ENCODE data around the gene KRTAP4-6.
"Not testable (repeated sequence)": the region's sequence is repeated elsewhere in the genome, so short reads cannot be mapped to it uniquely, and the experiment has no call there.

Gene KRTAP4-6

DNA sequence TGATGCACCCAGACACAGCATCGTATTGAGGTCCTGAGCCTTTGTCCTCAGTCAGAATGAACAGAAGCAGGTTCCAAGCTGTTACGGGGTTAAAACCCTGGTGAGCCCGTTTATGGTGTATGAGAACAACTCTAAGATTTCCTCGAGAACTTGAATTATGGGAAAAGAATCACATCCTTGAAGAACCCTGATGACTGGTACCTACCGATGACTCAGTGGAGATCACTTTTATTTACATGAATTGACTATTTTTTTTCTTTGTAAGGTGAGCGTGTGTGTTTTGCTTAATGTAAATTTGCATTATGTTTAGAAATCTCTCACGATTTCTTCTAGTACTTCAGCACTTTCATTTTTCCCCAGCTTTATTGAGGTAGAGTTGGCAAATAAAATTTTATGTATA lies 23.5 kb upstream of the KRTAP4-6 start:
- Histone ChIP-seq H3K4ac (ENCODE audit: low read depth, low read length) (no peak overlapping the region), H3K4me2 (ENCODE audit: low read length) (no peak overlapping the region), H3K9me3 (ENCODE audit: insufficient read depth, low read depth, low read length) (no peaks in the 10 kb centered on the region), H3K36me3 (ENCODE audit: control insufficient read depth in 1 of 2, insufficient read depth in 2 of 2, low read length in 2 of 2) (no peaks in the 10 kb centered on the region), H4K91ac (ENCODE audit: low read depth, low read length) (no peak overlapping the region), H4K8ac (ENCODE audit: low read depth, low read length) (no peak overlapping the region), H2AFZ (ENCODE audit: insufficient read depth, low read length, poor library complexity) (no peak overlapping the region), H4K12ac (ENCODE audit: low read depth, low read length) (no peak overlapping the region), H3K18ac (ENCODE audit: low read length) (no peak overlapping the region), H3K4me3 (ENCODE audit: low read depth, low read length) (no peak overlapping the region), H3K23ac (ENCODE audit: low read length) (no peak overlapping the region), H3K79me2 (ENCODE audit: control insufficient read depth, insufficient read depth, low read length, poor library complexity) (no peaks in the 10 kb centered on the region), H3K27me3 (ENCODE audit: insufficient read depth, low read length) (no peaks in the 10 kb centered on the region), H3K14ac (ENCODE audit: low read length) (no peak overlapping the region), H3K4me1 (ENCODE audit: control insufficient read depth in 1 of 2, insufficient read depth in 2 of 2, low read length in 2 of 2) (no peaks in the 10 kb centered on the region), H3K27ac (ENCODE audit: low read depth, low read length) (no peak overlapping the region), H2BK120ac (ENCODE audit: insufficient read depth, low read length, poor library complexity) (no peak overlapping the region), H2AK5ac (ENCODE audit: low read length) (no peak overlapping the region), H2BK12ac (ENCODE audit: low read length) (no peak overlapping the region), H3K79me1 (ENCODE audit: low read length) (no peaks in the 10 kb centered on the region), H3K9ac (ENCODE audit: low read length) (no peak overlapping the region), H2BK5ac (ENCODE audit: low read depth, low read length, poor library complexity) (no peak overlapping the region)
- no CpG with 5 or more reads among the region's 7 CpGs for WGBS (ENCODE audit: extremely low coverage, insufficient coverage, insufficient read length)
- DNase-seq, result no peak

- H3K9me3 ChIP-seq (ENCODE audit: insufficient read depth, low read depth, low read length), result no peaks in the 10 kb centered on the region
- no peak within 1 kb of the TSS for H4K12ac ChIP-seq (ENCODE audit: low read depth, low read length)
- no peaks in the 10 kb centered on the region for H3K79me2 ChIP-seq (ENCODE audit: control insufficient read depth, insufficient read depth, low read length, poor library complexity)
- H2BK120ac ChIP-seq (ENCODE audit: insufficient read depth, low read length, poor library complexity), result no peak within 1 kb of the TSS
- H3K36me3 ChIP-seq (ENCODE audit: control insufficient read depth in 1 of 2, insufficient read depth in 2 of 2, low read length in 2 of 2), result no peaks in the 10 kb centered on the region
- H3K4me2 ChIP-seq (ENCODE audit: low read length), result no peak within 1 kb of the TSS
- no peak within 1 kb of the TSS for H3K23ac ChIP-seq (ENCODE audit: low read length)
- no peak within 1 kb of the TSS for H4K8ac ChIP-seq (ENCODE audit: low read depth, low read length)
- H3K4me1 ChIP-seq (ENCODE audit: control insufficient read depth in 1 of 2, insufficient read depth in 2 of 2, low read length in 2 of 2), result no peaks in the 10 kb centered on the region
- H3K4me3 ChIP-seq (ENCODE audit: low read depth, low read length), result no peak within 1 kb of the TSS
- H2BK5ac ChIP-seq (ENCODE audit: low read depth, low read length, poor library complexity), result no peak within 1 kb of the TSS
- H3K27ac ChIP-seq (ENCODE audit: low read depth, low read length), result no peak within 1 kb of the TSS
- H2AFZ ChIP-seq (ENCODE audit: insufficient read depth, low read length, poor library complexity), result no peak within 1 kb of the TSS
- WGBS (ENCODE audit: extremely low coverage, insufficient coverage, insufficient read length), result no CpG with 5 or more reads among the region's 1 CpG
- H2BK12ac ChIP-seq (ENCODE audit: low read length), result no peak within 1 kb of the TSS
- no peak within 1 kb of the TSS for H3K14ac ChIP-seq (ENCODE audit: low read length)
- no peak for DNase-seq
- H3K9ac ChIP-seq (ENCODE audit: low read length), result no peak within 1 kb of the TSS
- no peaks in the 10 kb centered on the region for H3K27me3 ChIP-seq (ENCODE audit: insufficient read depth, low read length)
- no peak within 1 kb of the TSS for H3K4ac ChIP-seq (ENCODE audit: low read depth, low read length)
- no peak within 1 kb of the TSS for H3K18ac ChIP-seq (ENCODE audit: low read length)
- no peak within 1 kb of the TSS for H2AK5ac ChIP-seq (ENCODE audit: low read length)
- no peaks in the 10 kb centered on the region for H3K79me1 ChIP-seq (ENCODE audit: low read length)
- H4K91ac ChIP-seq (ENCODE audit: low read depth, low read length), result no peak within 1 kb of the TSS
Observed at GRCh38 chr17:41160648-41161047, 20.3 kb upstream of the KRTAP4-6 start, which contains the start of gene KRTAP4-4. TSS of gene KRTAP4-4 (minus strand) at chr17:41160748. CDS start at chr17:41160691, 57 bp downstream.

GRCh38 chr17:41160190-41160589 lies 19.8 kb upstream of the KRTAP4-6 start:
- not testable (repeated sequence) for H3K9me3 ChIP-seq (ENCODE audit: insufficient read depth, low read depth, low read length); H3K18ac ChIP-seq (ENCODE audit: low read length); H3K4ac ChIP-seq (ENCODE audit: low read depth, low read length); H4K12ac ChIP-seq (ENCODE audit: low read depth, low read length); H3K4me2 ChIP-seq (ENCODE audit: low read length); H3K23ac ChIP-seq (ENCODE audit: low read length); H2AFZ ChIP-seq (ENCODE audit: insufficient read depth, low read length, poor library complexity); DNase-seq; H3K79me2 ChIP-seq (ENCODE audit: control insufficient read depth, insufficient read depth, low read length, poor library complexity); H2BK5ac ChIP-seq (ENCODE audit: low read depth, low read length, poor library complexity); H3K79me1 ChIP-seq (ENCODE audit: low read length); H3K27ac ChIP-seq (ENCODE audit: low read depth, low read length); H2BK12ac ChIP-seq (ENCODE audit: low read length); H3K14ac ChIP-seq (ENCODE audit: low read length); H2AK5ac ChIP-seq (ENCODE audit: low read length); H3K4me3 ChIP-seq (ENCODE audit: low read depth, low read length); H2BK120ac ChIP-seq (ENCODE audit: insufficient read depth, low read length, poor library complexity); H3K27me3 ChIP-seq (ENCODE audit: insufficient read depth, low read length); H4K8ac ChIP-seq (ENCODE audit: low read depth, low read length); H3K9ac ChIP-seq (ENCODE audit: low read length); H3K4me1 ChIP-seq (ENCODE audit: control insufficient read depth in 1 of 2, insufficient read depth in 2 of 2, low read length in 2 of 2); H4K91ac ChIP-seq (ENCODE audit: low read depth, low read length); H3K36me3 ChIP-seq (ENCODE audit: control insufficient read depth in 1 of 2, insufficient read depth in 2 of 2, low read length in 2 of 2)
- no CpG with 5 or more reads among the region's 3 CpGs for WGBS (ENCODE audit: extremely low coverage, insufficient coverage, insufficient read length)

- Histone ChIP-seq H3K4me3 (ENCODE audit: low read depth, low read length) (no peak overlapping the region), H3K14ac (ENCODE audit: low read length) (no peak overlapping the region), H3K9ac (ENCODE audit: low read length) (no peak overlapping the region), H3K18ac (ENCODE audit: low read length) (no peak overlapping the region), H3K27me3 (ENCODE audit: insufficient read depth, low read length) (no peaks in the 10 kb centered on the region), H3K9me3 (ENCODE audit: insufficient read depth, low read depth, low read length) (no peaks in the 10 kb centered on the region), H2BK12ac (ENCODE audit: low read length) (no peak overlapping the region), H4K91ac (ENCODE audit: low read depth, low read length) (no peak overlapping the region), H3K36me3 (ENCODE audit: control insufficient read depth in 1 of 2, insufficient read depth in 2 of 2, low read length in 2 of 2) (no peaks in the 10 kb centered on the region), H3K79me2 (ENCODE audit: control insufficient read depth, insufficient read depth, low read length, poor library complexity) (no peaks in the 10 kb centered on the region), H3K27ac (ENCODE audit: low read depth, low read length) (no peak overlapping the region), H3K23ac (ENCODE audit: low read length) (no peak overlapping the region), H4K8ac (ENCODE audit: low read depth, low read length) (no peak overlapping the region), H2AK5ac (ENCODE audit: low read length) (no peak overlapping the region), H4K12ac (ENCODE audit: low read depth, low read length) (no peak overlapping the region), H3K79me1 (ENCODE audit: low read length) (no peaks in the 10 kb centered on the region), H2BK120ac (ENCODE audit: insufficient read depth, low read length, poor library complexity) (no peak overlapping the region), H2AFZ (ENCODE audit: insufficient read depth, low read length, poor library complexity) (no peak overlapping the region), H3K4ac (ENCODE audit: low read depth, low read length) (no peak overlapping the region), H2BK5ac (ENCODE audit: low read depth, low read length, poor library complexity) (no peak overlapping the region), H3K4me2 (ENCODE audit: low read length) (no peak overlapping the region), H3K4me1 (ENCODE audit: control insufficient read depth in 1 of 2, insufficient read depth in 2 of 2, low read length in 2 of 2) (no peaks in the 10 kb centered on the region)
- no CpG with 5 or more reads among the region's 2 CpGs for WGBS (ENCODE audit: extremely low coverage, insufficient coverage, insufficient read length)
- DNase-seq, result no peak
Observed at GRCh38 chr17:41153856-41154255, 13.5 kb upstream of the KRTAP4-6 start.

Measured in trophoblast cell (in vitro differentiated cells and primary cell).